Breast epithelium (tissue), 4 donors: Measurements from ENCODE around the gene HOXD13. TPM values are rescaled to one million over a fixed set of nuclear protein-coding genes. Genes with fewer than 3 reads are reported as not detected.

Experiments
- DNase-seq, 2 donors: peaks; one replicate each; pipeline ENCODE4 v3.0.0-alpha.2; 2019; ENCODE audit warnings: low spot score in 2 of 2
- H3K27ac ChIP-seq, 2 donors: fragments of 200-600 bp; sonication (generic) in 1 of 2; one replicate each; pipeline ENCODE4 v1.5.1; 2016 to 2019; ENCODE audit warnings: mild to moderate bottlenecking in 1 of 2
- H3K27me3 ChIP-seq, 2 donors: fragments of 200-600 bp; sonication (generic) in 1 of 2; one replicate each; pipeline versions ENCODE4 v1.5.1 to v1.6.0; 2017 to 2019; ENCODE audit warnings: control low read depth in 1 of 2, mild to moderate bottlenecking in 1 of 2
- H3K36me3 ChIP-seq: fragments of 200-600 bp; one replicate; pipeline ENCODE4 v1.5.1; 2019
- H3K4me1 ChIP-seq, 2 donors: fragments of 200-600 bp; sonication (generic); one replicate each; pipeline ENCODE4 v1.5.1; 2016 to 2019; ENCODE audit warnings: control low read depth in 1 of 2
- H3K4me3 ChIP-seq, 3 donors: fragments of 200-600 bp; sonication (generic); 1 replicate in 2 of 3; 2 replicates in 1 of 3; pipeline ENCODE4 v1.5.1; 2016 to 2019; ENCODE audit warnings: mild to moderate bottlenecking in 3 of 3, moderate library complexity in 2 of 3
- H3K9me3 ChIP-seq, 2 donors: fragments of 200-600 bp; sonication (generic) in 1 of 2; one replicate each; pipeline ENCODE4 v1.5.1; 2016 to 2019; ENCODE audit warnings: control low read depth in 1 of 2
- POLR2A ChIP-seq: fragments of 450-650 bp; IDR thresholded peaks from one replicate; pipeline ENCODE4 v1.6.1; 2016; ENCODE audit warnings: antibody characterized with exemption, mild to moderate bottlenecking, moderate library complexity
- POLR2AphosphoS5 ChIP-seq, 3 donors: sonication (generic); formaldehyde crosslinking; IDR thresholded peaks; one replicate each; pipeline ENCODE4 v1.6.1; 2017; ENCODE audit warnings: antibody characterized with exemption in 3 of 3
- intact Hi-C: fragments of 100-400 bp; cut with DNase I; formaldehyde crosslinking; loops from one replicate; pipeline ENCODE4 v1.15.1; 2023; ENCODE audit warnings: low total_unique reads
- total RNA-seq, 3 donors: library from RNA; depleted of rRNA; stranded (reverse); fragments of >200 nt; gene quantifications; one replicate each; pipeline ENCODE4 v1.1.0, GENCODE V29; 2016
- TF ChIP-seq, protein P1 (sequence below), 3 donors: fragments of 450-650 bp; IDR thresholded peaks; one replicate each; pipeline ENCODE4 v1.5.1; 2016 to 2017; ENCODE audit warnings: antibody characterized with exemption in 3 of 3, mild to moderate bottlenecking in 3 of 3, moderate library complexity in 3 of 3

Gene HOXD13
- total RNA-seq, 3 donors from 2014 or later, result not detected

DNA sequence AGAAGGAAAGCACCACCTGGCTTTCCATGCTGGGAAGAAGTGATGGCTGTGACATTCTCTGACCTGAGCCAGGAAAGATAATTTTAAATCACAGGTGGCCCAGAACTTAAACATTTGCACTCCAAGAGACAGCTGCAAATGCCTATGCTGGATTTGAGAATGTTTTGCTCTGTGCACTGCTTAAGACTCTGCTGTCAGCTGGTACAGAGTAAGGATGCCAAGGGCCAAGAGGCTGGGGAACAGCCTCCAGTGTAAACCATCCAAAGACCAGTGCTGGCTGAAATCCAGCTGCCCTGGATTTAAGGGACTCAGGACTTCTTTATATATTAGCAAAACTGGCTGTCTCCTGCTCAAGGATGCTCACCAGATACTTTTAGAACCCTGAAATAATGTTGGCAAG lies 40.9 kb downstream of the HOXD13 start:
- H3K27ac ChIP-seq, result peak overlapping the region in 1 of 2 donors; percentile 97
- no peaks in the 10 kb centered on the region for H3K36me3 ChIP-seq
- intact Hi-C loops, result loop anchor here (10.0 kb wide), 1 partner anchor 1011 kb away; no protein-coding TSS in a partner anchor
- no peaks in the 10 kb centered on the region for H3K4me1 ChIP-seq
- H3K4me3 ChIP-seq, result no peak overlapping the region
- H3K9me3 ChIP-seq, result peaks cover 0 to 3% of the 10 kb centered on the region in 2 donors
- TF ChIP-seq, protein P1, sequence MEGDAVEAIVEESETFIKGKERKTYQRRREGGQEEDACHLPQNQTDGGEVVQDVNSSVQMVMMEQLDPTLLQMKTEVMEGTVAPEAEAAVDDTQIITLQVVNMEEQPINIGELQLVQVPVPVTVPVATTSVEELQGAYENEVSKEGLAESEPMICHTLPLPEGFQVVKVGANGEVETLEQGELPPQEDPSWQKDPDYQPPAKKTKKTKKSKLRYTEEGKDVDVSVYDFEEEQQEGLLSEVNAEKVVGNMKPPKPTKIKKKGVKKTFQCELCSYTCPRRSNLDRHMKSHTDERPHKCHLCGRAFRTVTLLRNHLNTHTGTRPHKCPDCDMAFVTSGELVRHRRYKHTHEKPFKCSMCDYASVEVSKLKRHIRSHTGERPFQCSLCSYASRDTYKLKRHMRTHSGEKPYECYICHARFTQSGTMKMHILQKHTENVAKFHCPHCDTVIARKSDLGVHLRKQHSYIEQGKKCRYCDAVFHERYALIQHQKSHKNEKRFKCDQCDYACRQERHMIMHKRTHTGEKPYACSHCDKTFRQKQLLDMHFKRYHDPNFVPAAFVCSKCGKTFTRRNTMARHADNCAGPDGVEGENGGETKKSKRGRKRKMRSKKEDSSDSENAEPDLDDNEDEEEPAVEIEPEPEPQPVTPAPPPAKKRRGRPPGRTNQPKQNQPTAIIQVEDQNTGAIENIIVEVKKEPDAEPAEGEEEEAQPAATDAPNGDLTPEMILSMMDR (IDR thresholded peaks at IDR 0.05), result no peak
- no peak for TF ChIP-seq POLR2A
- no peak for TF ChIP-seq POLR2AphosphoS5 (IDR thresholded peaks at IDR 0.05)
- no peak for DNase-seq
- H3K27me3 ChIP-seq, result peaks cover 5 to 89% of the 10 kb centered on the region in 2 donors

DNA sequence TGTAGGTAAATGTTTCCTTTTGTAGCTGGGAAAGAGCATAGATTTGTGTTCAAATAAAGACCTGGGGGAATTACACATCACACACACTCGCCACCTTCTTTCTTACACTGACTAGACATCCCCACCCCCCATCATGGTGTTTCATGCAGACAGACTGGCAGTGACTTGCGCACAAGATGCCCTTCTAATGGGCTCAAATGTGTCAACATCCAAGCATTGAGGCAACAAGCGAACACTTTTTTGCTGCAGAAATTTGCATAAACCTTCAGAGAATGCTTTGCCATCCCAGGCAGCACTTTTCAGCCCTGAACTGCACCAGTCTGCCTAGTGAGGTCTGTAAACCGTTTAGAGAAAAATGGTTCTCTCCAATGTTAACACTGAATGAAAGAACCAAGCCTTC lies 41.5 kb downstream of the HOXD13 start:
- Histone ChIP-seq H3K9me3 (peaks cover 0 to 3% of the 10 kb centered on the region in 2 donors), H3K27me3 (peaks cover 3 to 89% of the 10 kb centered on the region in 2 donors), H3K4me3 (no peak overlapping the region), H3K36me3 (no peaks in the 10 kb centered on the region), H3K4me1 (no peaks in the 10 kb centered on the region), H3K27ac (peak overlapping the region in 1 of 2 donors; percentile 97)
- intact Hi-C loops, result loop anchor here (10.0 kb wide), 1 partner anchor 1011 kb away; no protein-coding TSS in a partner anchor
- TF ChIP-seq POLR2AphosphoS5 (IDR thresholded peaks at IDR 0.05) (no peak), POLR2A (no peak)
- TF ChIP-seq, protein P1 (IDR thresholded peaks at IDR 0.05), result no peak
- DNase-seq, result no peak

DNA sequence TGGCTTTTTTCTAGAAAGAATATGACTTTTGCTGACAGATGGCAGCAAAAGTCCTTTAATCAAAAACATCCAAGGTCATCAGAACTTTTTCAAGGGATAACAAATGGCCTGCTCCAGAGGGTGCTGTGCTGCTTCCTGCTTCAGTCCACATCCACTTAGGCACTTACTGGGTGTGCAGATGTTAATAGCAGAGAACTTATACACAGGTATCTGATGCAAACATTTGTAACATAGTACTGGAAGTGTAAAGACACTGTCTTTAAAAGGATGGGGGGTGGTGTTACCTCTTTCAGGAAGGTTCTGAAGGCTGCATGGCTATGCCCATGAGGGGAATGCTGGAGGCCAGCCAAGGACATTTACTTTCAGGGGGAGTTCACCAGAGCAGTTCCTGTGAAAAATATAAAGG lies 42.5 kb downstream of the HOXD13 start:
- Histone ChIP-seq H3K9me3 (no peaks in the 10 kb centered on the region), H3K36me3 (no peaks in the 10 kb centered on the region), H3K4me3 (peak overlapping the region in 1 of 3 donors; percentile 82), H3K4me1 (peaks cover 0 to 5% of the 10 kb centered on the region in 2 donors), H3K27me3 (peaks cover 0 to 91% of the 10 kb centered on the region in 2 donors), H3K27ac (peak overlapping the region; percentile 84 to 97)
- no peak for DNase-seq
- TF ChIP-seq POLR2A (no peak), POLR2AphosphoS5 (IDR thresholded peaks at IDR 0.05) (no peak)
- TF ChIP-seq, protein P1 (IDR thresholded peaks at IDR 0.05), result no peak
- intact Hi-C loops, result loop anchor here (5.0 to 10.0 kb wide), 2 partner anchors 502 to 1010 kb away; no protein-coding TSS in a partner anchor

DNA sequence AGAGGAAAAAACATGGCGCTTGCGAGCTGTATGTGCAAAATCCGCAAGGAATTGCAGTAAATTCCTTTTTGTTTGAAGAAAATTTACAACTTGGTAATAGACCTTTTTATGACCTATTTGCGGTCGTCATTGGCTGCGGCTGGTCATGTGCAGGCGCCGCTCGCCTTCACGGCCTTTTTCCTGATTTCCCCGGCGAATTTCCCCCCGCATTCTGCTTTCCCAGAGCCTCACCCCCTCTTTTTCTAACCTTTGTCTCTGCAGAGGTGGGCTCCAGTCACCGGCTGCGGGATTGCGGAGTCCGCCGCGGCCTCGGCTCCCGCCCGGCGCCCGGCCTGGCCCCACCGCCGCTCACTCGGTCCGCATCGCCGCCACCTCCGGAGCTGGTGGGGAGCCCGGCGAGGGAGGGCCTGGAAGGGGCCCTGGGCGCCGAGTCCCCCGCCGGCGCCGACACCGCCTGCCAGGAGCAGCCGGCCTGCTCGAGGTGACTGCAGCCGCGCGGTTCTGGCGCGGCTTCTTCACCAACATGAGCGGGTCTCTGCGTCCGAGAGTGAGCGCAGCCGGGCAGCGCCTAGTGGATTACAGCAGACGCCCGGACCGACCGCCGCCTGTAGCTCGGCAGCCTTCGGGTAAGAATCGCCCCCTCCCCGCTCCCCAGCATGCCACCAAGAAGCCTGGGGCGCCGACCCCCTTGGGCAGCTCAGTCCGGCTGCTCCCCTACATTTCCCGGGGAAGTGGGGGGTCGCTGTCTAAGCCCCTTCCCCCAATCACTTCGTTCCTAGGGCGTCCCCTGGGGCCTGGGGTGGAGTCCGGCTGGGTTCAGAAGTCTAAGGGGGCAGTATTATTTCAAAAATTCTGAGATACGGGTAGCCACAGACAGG lies 44.1 kb downstream of the HOXD13 start:
- no peaks in the 10 kb centered on the region for H3K9me3 ChIP-seq
- TF ChIP-seq POLR2A (no peak), POLR2AphosphoS5 (IDR thresholded peaks at IDR 0.05) (no peak)
- TF ChIP-seq, protein P1 (IDR thresholded peaks at IDR 0.05), result no peak
- intact Hi-C loops, result loop anchor here (5.0 to 10.0 kb wide), 2 partner anchors 501 to 1008 kb away; no protein-coding TSS in a partner anchor
- peaks cover 0 to 88% of the 10 kb centered on the region in 2 donors for H3K27me3 ChIP-seq
- peaks cover 0 to 8% of the 10 kb centered on the region in 2 donors for H3K4me1 ChIP-seq
- H3K36me3 ChIP-seq, result no peaks in the 10 kb centered on the region
- DNase-seq, result peak in 1 of 2 donors; percentile 47
- peak overlapping the region; percentile 52 to 82 (median 71) for H3K4me3 ChIP-seq
- peak overlapping the region; percentile 84 to 97 for H3K27ac ChIP-seq

DNA sequence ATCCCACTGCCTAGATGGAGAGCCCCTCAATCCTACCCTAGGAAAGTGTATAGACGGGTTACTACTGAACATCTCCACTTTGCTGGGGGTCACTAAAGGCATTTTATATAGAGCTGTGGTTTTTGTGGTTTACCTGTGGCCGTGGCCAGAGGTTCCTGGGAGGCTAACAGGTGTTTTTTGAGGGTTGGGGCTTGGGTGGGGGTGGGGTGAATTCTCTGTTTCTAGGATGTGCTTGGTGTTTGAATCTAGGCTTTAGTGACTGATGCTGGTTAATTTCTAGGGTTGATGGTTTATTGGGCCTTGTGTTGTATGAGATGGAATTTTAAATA lies 44.7 kb downstream of the HOXD13 start:
- H3K27me3 ChIP-seq, result peaks cover 0 to 82% of the 10 kb centered on the region in 2 donors
- intact Hi-C loops, result loop anchor here (5.0 to 10.0 kb wide), 2 partner anchors 500 to 1008 kb away; no protein-coding TSS in a partner anchor
- H3K4me1 ChIP-seq, result peaks cover 0 to 8% of the 10 kb centered on the region in 2 donors
- H3K4me3 ChIP-seq, result peak overlapping the region; percentile 52 to 82 (median 71)
- H3K27ac ChIP-seq, result peak overlapping the region; percentile 84 to 97
- DNase-seq, result no peak
- no peaks in the 10 kb centered on the region for H3K9me3 ChIP-seq
- TF ChIP-seq POLR2AphosphoS5 (IDR thresholded peaks at IDR 0.05), result no peak
- no peak for TF ChIP-seq POLR2A
- TF ChIP-seq, protein P1 (IDR thresholded peaks at IDR 0.05), result no peak
- no peaks in the 10 kb centered on the region for H3K36me3 ChIP-seq
